CD4-positive, alpha-beta T cell (primary cell): Measurements from ENCODE around the gene PGBD1. TPM values are rescaled to one million over a fixed set of nuclear protein-coding genes. Genes with fewer than 3 reads are reported as not detected.

Experiments
- ATAC-seq: fragments of 200-7000 bp; cut with Tn5 transposase; one replicate; pipeline ENCODE4 v1.10.0; 2022; ENCODE audit warnings: mild to moderate bottlenecking; ENCODE audit not compliant: poor library complexity
- CTCF ChIA-PET: fragments of 350-600 bp; sonication (Branson Sonifier 250); formaldehyde crosslinking; loops from one replicate; lab custom pipeline; 2021; ENCODE audit warnings: antibody characterized with exemption, inconsistent platforms; lab: Charles Lee
- POLR2A ChIA-PET: fragments of 350-600 bp; sonication (Branson Sonifier 250); formaldehyde crosslinking; loops from one replicate; lab custom pipeline; 2021; ENCODE audit warnings: antibody characterized with exemption, inconsistent platforms; lab: Charles Lee
- DNase-seq, 14 experiments: peaks; one replicate each; pipeline ENCODE4 v3.0.0-alpha.2; 2013 to 2020; ENCODE audit warnings: mixed read lengths in 2 of 14
- H3K27ac ChIP-seq, 2 donors: one replicate each; pipeline versions ENCODE4 v1.5.1 to v1.7.0; 2013; ENCODE audit warnings: low read length in 2 of 2, low read depth in 1 of 2, mild to moderate bottlenecking in 1 of 2
- H3K27me3 ChIP-seq, 2 experiments: 1 replicate in 1 of 2; 2 replicates in 1 of 2; pipeline versions ENCODE4 v1.6.1 to v1.7.0; 2013; ENCODE audit warnings: low read length in 2 of 2, control low read depth in 1 of 2, mild to moderate bottlenecking in 1 of 2, moderate library complexity in 1 of 2; ENCODE audit not compliant: insufficient read depth in 2 of 2, control insufficient read depth in 1 of 2
- H3K36me3 ChIP-seq: one replicate; pipeline ENCODE4 v1.6.1; 2013; ENCODE audit warnings: low read length, control low read depth; ENCODE audit not compliant: insufficient read depth
- H3K4me1 ChIP-seq: one replicate; pipeline ENCODE4 v1.6.1; 2013; ENCODE audit warnings: low read length, control low read depth; ENCODE audit not compliant: insufficient read depth
- H3K4me3 ChIP-seq: one replicate; pipeline ENCODE4 v1.5.1; 2013; ENCODE audit warnings: mild to moderate bottlenecking, low read length, moderate library complexity
- H3K9me3 ChIP-seq, 2 experiments: 1 replicate in 1 of 2; 2 replicates in 1 of 2; pipeline versions ENCODE4 v1.6.1 to v1.7.0; 2013; ENCODE audit warnings: low read length in 2 of 2, mild to moderate bottlenecking in 2 of 2, control low read depth in 1 of 2, moderate library complexity in 1 of 2; ENCODE audit not compliant: control insufficient read depth in 1 of 2, insufficient read depth in 1 of 2
- H3K27ac Mint-ChIP-seq: one replicate; pipeline ENCODE4 v1.8.0; 2020; ENCODE audit warnings: mixed read lengths
- H3K27me3 Mint-ChIP-seq: one replicate; pipeline ENCODE4 v1.8.0; 2021; ENCODE audit warnings: mixed read lengths
- H3K36me3 Mint-ChIP-seq: one replicate; pipeline ENCODE4 v1.8.0; 2021; ENCODE audit warnings: low read depth, mixed read lengths
- H3K4me1 Mint-ChIP-seq: one replicate; pipeline ENCODE4 v1.8.0; 2021; ENCODE audit warnings: low read depth, mixed read lengths
- H3K4me3 Mint-ChIP-seq: one replicate; pipeline ENCODE4 v1.8.0; 2020; ENCODE audit warnings: mild to moderate bottlenecking, mixed read lengths
- H3K9me3 Mint-ChIP-seq: one replicate; pipeline ENCODE4 v1.8.0; 2020; ENCODE audit warnings: mixed read lengths
- intact Hi-C, 2 experiments: fragments of 100-400 bp; cut with DNase I in 1 of 2; cut with micrococcal nuclease in 1 of 2; formaldehyde crosslinking; loops; one replicate each; pipeline versions ENCODE4 v1.15.1 to v1.9.0; 2023 to 2025; cut with DNase I, micrococcal nuclease
- total RNA-seq, 174 experiments: library from RNA in 2 of 174; stranded (reverse) in 2 of 174; gene quantifications; one replicate each; pipeline ENCODE4 v1.2.3 and lab custom pipeline; 2021 to 2026
- TF ChIP-seq, protein P1 (sequence below): fragments of 200-600 bp; IDR thresholded peaks from one replicate; pipeline ENCODE4 v1.8.0; 2022; ENCODE audit warnings: antibody characterized with exemption, mild to moderate bottlenecking

The PGBD1 gene
- total RNA-seq, 2 experiments from 2014 or later, result 1.3 to 1.4 TPM

DNA sequence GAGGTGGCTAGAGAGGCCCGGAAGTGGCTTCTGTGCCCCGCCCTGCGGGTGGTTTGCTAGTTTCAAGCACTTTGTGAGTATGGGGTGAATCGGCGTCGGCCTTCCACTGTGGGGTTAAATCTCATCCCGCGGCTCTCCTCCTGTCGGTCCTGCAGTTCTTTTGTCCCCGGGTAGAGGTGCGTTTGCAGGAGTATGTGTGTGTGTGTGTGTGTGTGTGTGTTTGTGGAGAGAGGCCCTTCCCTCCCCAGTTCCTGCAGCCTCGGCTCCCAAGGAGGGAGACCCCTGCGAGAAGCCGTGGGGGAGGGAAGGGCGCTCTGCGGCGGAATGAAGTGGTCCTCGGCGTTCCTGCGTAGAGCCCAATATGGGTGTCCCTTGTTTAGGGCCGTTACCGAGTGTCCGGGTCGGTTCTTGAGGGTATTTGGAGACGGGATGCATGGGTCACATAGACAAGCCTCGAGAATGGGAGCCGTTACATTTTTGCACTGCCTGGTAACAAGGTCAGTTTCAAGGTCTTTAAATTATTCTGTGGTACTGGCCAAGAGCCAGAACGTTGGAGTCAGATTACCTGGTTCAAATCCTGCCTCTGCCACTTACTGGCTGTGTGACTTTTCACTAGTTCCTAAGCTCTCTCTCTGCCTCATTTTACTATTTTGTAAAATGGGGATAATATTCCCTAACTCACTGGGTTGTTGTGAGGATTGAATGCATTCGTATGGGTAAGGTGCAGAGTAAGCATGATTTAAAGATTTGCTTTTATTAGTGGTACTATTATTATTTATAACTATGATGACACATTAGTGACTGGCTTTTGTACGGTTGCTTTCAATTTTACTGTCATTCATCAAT lies 68.7 kb downstream of the PGBD1 start, which contains the start of gene ZKSCAN3:
Gene ZKSCAN3 (plus strand): TSS at position 56 of the 846 bp plus-strand sequence. CDS start 9,640 bp downstream, outside the sequence.
- ChIA-PET POLR2A (interaction anchor here (0.6 to 3.5 kb wide), 14 partner anchors 14 to 1203 kb away, joined by 3 to 21 read pairs (median 4); partner anchors contain the start of genes ZKSCAN4, ZKSCAN8, ZSCAN16 and ZSCAN26), CTCF (interaction anchor here (0.6 to 1.2 kb wide), 4 partner anchors 73 to 825 kb away, joined by 3 read pairs; partner anchors contain the start of gene ZSCAN26)
- H3K27me3 Mint-ChIP-seq, result peaks cover 27% of the 10 kb centered on the region
- H3K36me3 ChIP-seq, result no peaks in the 10 kb centered on the region
- TF ChIP-seq, protein P1, sequence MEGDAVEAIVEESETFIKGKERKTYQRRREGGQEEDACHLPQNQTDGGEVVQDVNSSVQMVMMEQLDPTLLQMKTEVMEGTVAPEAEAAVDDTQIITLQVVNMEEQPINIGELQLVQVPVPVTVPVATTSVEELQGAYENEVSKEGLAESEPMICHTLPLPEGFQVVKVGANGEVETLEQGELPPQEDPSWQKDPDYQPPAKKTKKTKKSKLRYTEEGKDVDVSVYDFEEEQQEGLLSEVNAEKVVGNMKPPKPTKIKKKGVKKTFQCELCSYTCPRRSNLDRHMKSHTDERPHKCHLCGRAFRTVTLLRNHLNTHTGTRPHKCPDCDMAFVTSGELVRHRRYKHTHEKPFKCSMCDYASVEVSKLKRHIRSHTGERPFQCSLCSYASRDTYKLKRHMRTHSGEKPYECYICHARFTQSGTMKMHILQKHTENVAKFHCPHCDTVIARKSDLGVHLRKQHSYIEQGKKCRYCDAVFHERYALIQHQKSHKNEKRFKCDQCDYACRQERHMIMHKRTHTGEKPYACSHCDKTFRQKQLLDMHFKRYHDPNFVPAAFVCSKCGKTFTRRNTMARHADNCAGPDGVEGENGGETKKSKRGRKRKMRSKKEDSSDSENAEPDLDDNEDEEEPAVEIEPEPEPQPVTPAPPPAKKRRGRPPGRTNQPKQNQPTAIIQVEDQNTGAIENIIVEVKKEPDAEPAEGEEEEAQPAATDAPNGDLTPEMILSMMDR, result no peak
- peak; percentile 100 for ATAC-seq
- peaks cover 0 to 11% of the 10 kb centered on the region in 2 experiments for H3K27me3 ChIP-seq
- H3K27ac ChIP-seq, result peak within 1 kb of the TSS in 1 of 2 donors; percentile 46
- peaks cover 9% of the 10 kb centered on the region for H3K36me3 Mint-ChIP-seq
- H3K4me3 Mint-ChIP-seq, result peak within 1 kb of the TSS; percentile 99
- H3K4me1 Mint-ChIP-seq, result peaks cover 43% of the 10 kb centered on the region
- no peaks in the 10 kb centered on the region for H3K9me3 Mint-ChIP-seq
- intact Hi-C loops, result loop anchor here (1.0 to 5.0 kb wide), 6 partner anchors 49 to 268 kb away; partner anchors contain the start of genes ZSCAN26 (in 2 of the 2), ZKSCAN4 (in 1 of the 2), ZNF165 (in 1 of the 2) and ZSCAN12 (in 1 of the 2)
- H3K4me1 ChIP-seq, result peaks cover 13% of the 10 kb centered on the region
- peak within 1 kb of the TSS; percentile 85 for H3K27ac Mint-ChIP-seq
- peak; percentile 65 to 89 (median 80) for DNase-seq
- H3K4me3 ChIP-seq, result peak within 1 kb of the TSS; percentile 73
- H3K9me3 ChIP-seq, result no peaks in the 10 kb centered on the region

DNA sequence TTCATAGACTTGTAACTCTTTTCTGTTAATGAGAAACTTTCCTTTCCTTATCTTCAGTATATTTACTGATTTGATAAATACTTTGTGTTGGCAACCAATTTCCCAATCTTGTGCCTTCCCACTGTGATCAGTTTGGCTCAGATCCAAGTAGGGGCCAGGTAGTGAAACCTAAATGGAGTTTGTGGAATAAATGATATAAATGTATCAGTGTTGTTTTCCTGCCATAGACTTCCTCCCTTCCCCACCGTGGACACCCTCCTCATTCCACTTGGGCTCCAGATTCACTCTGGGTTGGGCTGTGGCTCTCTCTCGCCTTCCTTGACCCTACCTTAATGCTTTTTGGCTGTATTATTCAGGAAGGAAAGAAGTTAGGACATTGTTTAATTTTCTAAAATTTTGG lies 69.7 kb downstream of the PGBD1 start:
- ChIA-PET POLR2A (interaction anchor here (1.1 to 2.2 kb wide), 2 partner anchors 16 to 210 kb away, joined by 5 to 15 read pairs; partner anchors contain the start of genes ZKSCAN8 and ZSCAN31), CTCF (interaction anchor here (0.8 to 1.2 kb wide), 2 partner anchors 74 to 84 kb away, joined by 3 read pairs; partner anchors contain the start of gene ZSCAN26)
- Histone ChIP-seq H3K27ac (no peak overlapping the region), H3K9me3 (no peaks in the 10 kb centered on the region), H3K4me1 (peaks cover 22% of the 10 kb centered on the region), H3K36me3 (no peaks in the 10 kb centered on the region), H3K27me3 (peaks cover 0 to 6% of the 10 kb centered on the region in 2 experiments), H3K4me3 (no peak overlapping the region)
- Mint-ChIP-seq H3K36me3 (peaks cover 9% of the 10 kb centered on the region), H3K4me3 (peak overlapping the region; percentile 99), H3K9me3 (no peaks in the 10 kb centered on the region), H3K4me1 (peaks cover 52% of the 10 kb centered on the region), H3K27ac (no peak overlapping the region), H3K27me3 (peaks cover 17% of the 10 kb centered on the region)
- TF ChIP-seq, protein P1, result no peak
- ATAC-seq (no peak), DNase-seq (no peak)
- intact Hi-C loops, result loop anchor here in 1 of 2 experiments (5.0 kb wide), 3 partner anchors 91 to 269 kb away; partner anchors contain the start of genes ZKSCAN4, ZNF165 and ZSCAN23

DNA sequence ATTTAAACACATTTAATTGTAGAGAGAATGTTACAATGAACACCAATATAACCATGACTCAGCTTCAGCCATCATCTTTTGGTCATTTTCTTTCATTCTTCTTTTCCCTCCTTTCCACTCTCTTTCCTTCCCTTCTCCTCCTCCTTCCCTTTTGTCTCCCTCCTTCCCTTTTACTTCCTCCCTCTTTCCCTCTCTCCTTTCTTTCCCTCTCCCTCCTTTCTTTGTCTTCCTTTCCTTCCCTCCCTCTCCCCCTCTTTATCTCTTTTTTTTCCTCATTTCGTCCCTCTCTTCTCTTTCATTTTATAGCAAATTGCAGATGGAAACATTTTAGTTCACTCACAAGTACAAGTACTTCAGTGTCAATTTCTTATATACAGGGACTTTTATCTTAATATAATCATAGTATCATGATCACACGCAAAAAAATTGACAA lies 70.1 kb downstream of the PGBD1 start:
- no peak for DNase-seq
- Mint-ChIP-seq H3K4me1 (peaks cover 56% of the 10 kb centered on the region), H3K4me3 (peak overlapping the region; percentile 99), H3K27ac (no peak overlapping the region), H3K9me3 (no peaks in the 10 kb centered on the region), H3K27me3 (peaks cover 14% of the 10 kb centered on the region), H3K36me3 (peaks cover 9% of the 10 kb centered on the region)
- TF ChIP-seq, protein P1, result no peak
- POLR2A ChIA-PET, result interaction anchor here (1.1 to 2.2 kb wide), 2 partner anchors 16 to 210 kb away, joined by 5 to 15 read pairs; partner anchors contain the start of genes ZKSCAN8 and ZSCAN31
- H3K9me3 ChIP-seq, result no peaks in the 10 kb centered on the region
- H3K4me1 ChIP-seq, result peaks cover 26% of the 10 kb centered on the region
- no peak overlapping the region for H3K4me3 ChIP-seq
- H3K27me3 ChIP-seq, result peaks cover 0 to 6% of the 10 kb centered on the region in 2 experiments
- H3K36me3 ChIP-seq, result no peaks in the 10 kb centered on the region
- CTCF ChIA-PET, result no interaction called here
- H3K27ac ChIP-seq, result no peak overlapping the region
- ATAC-seq, result no peak
- intact Hi-C loops, result loop anchor here in 1 of 2 experiments (5.0 kb wide), 3 partner anchors 91 to 269 kb away; partner anchors contain the start of genes ZKSCAN4, ZNF165 and ZSCAN23
